ENCODE results near the gene SOCS2.

SOCS2 gene

GRCh38 chr12:93568091-93568490 is 4.4 kb upstream of the SOCS2 start:
- DNase-seq: no peak

- DNase-seq: no peak
These were observed 3.2 kb upstream of the SOCS2 start for GRCh38 chr12:93569301-93569655.

GRCh38 chr12:93569656-93570551 is 2.6 kb upstream of the SOCS2 start:
- DNase-seq: peak; percentile 83

GRCh38 chr12:93570552-93571364 is 1.7 kb upstream of the SOCS2 start:
- peak; percentile 93 to 94 for DNase-seq

GRCh38 chr12:93571365-93571924 is 1.0 kb upstream of the SOCS2 start:
- peak; percentile 79 for DNase-seq

- peak; percentile 52 to 58 for DNase-seq
These were observed 457 bp downstream of the SOCS2 start for GRCh38 chr12:93572712-93573551.

GRCh38 chr12:93573552-93574223 is 1.2 kb downstream of the SOCS2 start:
- peak; percentile 37 for DNase-seq

- no peak for DNase-seq
These were observed 4.7 kb downstream of the SOCS2 start for GRCh38 chr12:93577222-93577621.

- DNase-seq: no peak
These were observed 5.7 kb downstream of the SOCS2 start for GRCh38 chr12:93578221-93578620.

- no peak for DNase-seq
These were observed 8.2 kb downstream of the SOCS2 start for GRCh38 chr12:93580682-93581081.

GRCh38 chr12:93581370-93581769 is 8.9 kb downstream of the SOCS2 start:
- DNase-seq: no peak

GRCh38 chr12:93582351-93582750 is 9.9 kb downstream of the SOCS2 start:
- no peak for DNase-seq

GRCh38 chr12:93583627-93584392 is 11.3 kb downstream of the SOCS2 start:
- DNase-seq: no peak

GRCh38 chr12:93585247-93585646 is 12.8 kb downstream of the SOCS2 start:
- DNase-seq: no peak

- no peak for DNase-seq
These were observed 15.1 kb downstream of the SOCS2 start for GRCh38 chr12:93587611-93588010.

- DNase-seq: no peak
These were observed 16.6 kb downstream of the SOCS2 start for GRCh38 chr12:93589081-93589480.

- DNase-seq: peak; percentile 46
These were observed 18.8 kb downstream of the SOCS2 start for GRCh38 chr12:93591137-93591868.

- DNase-seq: no peak
These were observed 20.3 kb downstream of the SOCS2 start for GRCh38 chr12:93592641-93593406.

GRCh38 chr12:93593843-93594242 is 21.4 kb downstream of the SOCS2 start:
- DNase-seq: no peak

Measured in activated T-cell treated with anti-CD3 and anti-CD28 coated beads, Interleukin-2, amount 50 U/mL, for 48 hours (primary cell).